ENCODE data around the gene IMPG1.

Gene IMPG1

DNA sequence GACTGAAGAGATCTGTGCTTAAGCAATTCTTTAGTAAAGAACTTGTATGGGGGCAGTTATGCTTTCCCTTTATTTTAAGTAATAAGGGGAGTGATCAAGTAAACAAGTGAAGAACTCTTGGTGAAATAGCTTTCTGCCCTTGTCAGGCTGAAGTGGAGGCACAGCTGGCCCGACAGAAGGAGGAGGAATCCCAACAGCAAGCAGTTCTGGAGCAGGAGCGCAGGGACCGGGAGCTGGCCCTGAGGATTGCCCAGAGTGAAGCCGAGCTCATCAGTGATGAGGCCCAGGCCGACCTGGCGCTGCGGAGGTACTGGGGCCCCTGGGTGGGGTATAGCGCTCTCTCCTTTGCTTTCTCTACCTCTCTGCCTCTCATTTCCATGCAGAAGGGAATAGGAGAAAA lies 180.1 kb downstream of the IMPG1 start:
- DNase-seq (ENCODE audit: low read depth) = no peak

GRCh38 chr6:75884822-75885221 lies 187.6 kb downstream of the IMPG1 start:
- DNase-seq (ENCODE audit: low read depth) = no peak

DNA sequence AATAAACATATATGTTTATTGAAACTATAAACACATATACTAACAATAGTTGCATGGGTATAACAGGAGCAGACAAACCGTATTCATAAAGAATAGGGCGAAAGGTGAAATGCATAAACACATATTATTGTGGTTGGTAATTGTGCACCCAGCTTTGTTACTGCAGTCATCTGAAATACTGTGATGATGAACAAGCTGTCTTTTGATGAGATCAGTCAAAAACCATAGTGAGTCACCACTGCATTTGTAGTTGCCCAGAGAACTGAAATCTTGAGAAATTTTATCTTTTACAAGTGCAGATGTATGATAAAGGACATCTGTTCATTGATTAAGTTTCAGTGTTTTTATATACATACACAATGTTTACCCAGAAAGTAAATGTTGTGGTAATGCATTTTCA lies 189.7 kb downstream of the IMPG1 start:
- DNase-seq (ENCODE audit: low read depth) = no peak

DNA sequence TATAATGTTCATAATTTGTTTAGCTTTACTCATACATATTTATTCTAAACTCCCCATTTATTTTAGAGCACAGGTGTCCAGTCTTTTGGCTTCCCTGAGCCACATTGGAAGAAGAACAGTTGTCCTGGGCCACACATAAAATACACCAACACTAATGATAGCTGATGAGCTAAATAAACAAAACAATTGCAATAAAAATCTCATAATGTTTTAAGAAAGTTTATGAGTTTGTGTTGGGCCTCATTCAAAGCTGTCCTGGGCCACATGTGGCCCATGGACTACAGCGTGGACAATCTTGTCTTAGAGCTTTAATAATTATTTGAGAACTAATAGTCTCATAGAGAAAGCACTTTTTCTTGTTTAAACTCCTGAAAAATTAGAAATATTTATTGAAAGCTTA lies 192.2 kb downstream of the IMPG1 start:
- no peak for DNase-seq (ENCODE audit: low read depth)

DNA sequence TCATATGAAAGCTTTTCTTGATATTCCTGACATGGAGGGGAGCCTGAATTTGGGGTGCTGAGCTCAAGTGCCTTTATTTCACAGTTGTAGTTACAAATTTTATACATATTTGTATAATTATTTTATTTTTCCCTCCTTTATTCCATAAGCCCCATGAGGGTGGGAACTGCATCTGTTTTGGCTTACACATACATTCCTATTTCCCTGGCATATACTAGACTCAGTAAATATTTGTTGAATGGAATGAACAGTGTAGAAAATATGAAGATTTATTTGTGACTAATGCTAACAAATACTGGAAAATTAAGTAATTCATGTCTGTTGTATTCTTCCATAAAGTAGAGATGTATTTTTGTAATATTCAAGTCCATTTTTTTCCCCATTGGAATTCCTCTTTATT lies 196.3 kb downstream of the IMPG1 start:
- DNase-seq (ENCODE audit: low read depth) = no peak

- DNase-seq (ENCODE audit: low read depth) = no peak
Measured at GRCh38 chr6:75874224-75874623, 198.2 kb downstream of the IMPG1 start.

Measured in T-helper 22 cell (primary cell).